Subcutaneous abdominal adipose tissue (tissue), 5 donors: ENCODE measurements around the gene TSPAN14.
A peak's percentile ranks its signal among the peaks of the same experiment; 100 is the strongest.

Experiments
- H3K27ac ChIP-seq: one replicate; pipeline ENCODE4 v1.7.0; 2013; ENCODE audit warnings: low read depth, mild to moderate bottlenecking, inconsistent platforms, low read length, moderate library complexity
- H3K27me3 ChIP-seq, 5 donors: one replicate each; pipeline ENCODE4 v1.7.0; 2013; ENCODE audit warnings: low read length in 5 of 5, inconsistent platforms in 1 of 5; ENCODE audit not compliant: control insufficient read depth in 5 of 5, insufficient read depth in 4 of 5
- H3K36me3 ChIP-seq, 5 donors: one replicate each; pipeline ENCODE4 v1.7.0; 2013; ENCODE audit warnings: low read length in 5 of 5; ENCODE audit not compliant: control insufficient read depth in 5 of 5, insufficient read depth in 5 of 5
- H3K4me1 ChIP-seq, 5 donors: one replicate each; pipeline ENCODE4 v1.7.0; 2013; ENCODE audit warnings: low read length in 5 of 5, mild to moderate bottlenecking in 3 of 5, moderate library complexity in 1 of 5; ENCODE audit not compliant: control insufficient read depth in 5 of 5, insufficient read depth in 5 of 5
- H3K4me3 ChIP-seq, 5 donors: one replicate each; pipeline ENCODE4 v1.7.0; 2013; ENCODE audit warnings: low read length in 5 of 5, low read depth in 1 of 5
- H3K9ac ChIP-seq, 5 donors: one replicate each; pipeline ENCODE4 v1.7.0; 2013; ENCODE audit warnings: low read length in 5 of 5, mild to moderate bottlenecking in 4 of 5, moderate library complexity in 3 of 5
- H3K9me3 ChIP-seq, 5 donors: one replicate each; pipeline ENCODE4 v1.7.0; 2013; ENCODE audit warnings: low read length in 5 of 5; ENCODE audit not compliant: control insufficient read depth in 5 of 5
- donor health status: healthy.
- donor health status: healthy.
- donor health status: healthy.
- donor health status: healthy.
- donor health status: healthy.

Gene TSPAN14

DNA sequence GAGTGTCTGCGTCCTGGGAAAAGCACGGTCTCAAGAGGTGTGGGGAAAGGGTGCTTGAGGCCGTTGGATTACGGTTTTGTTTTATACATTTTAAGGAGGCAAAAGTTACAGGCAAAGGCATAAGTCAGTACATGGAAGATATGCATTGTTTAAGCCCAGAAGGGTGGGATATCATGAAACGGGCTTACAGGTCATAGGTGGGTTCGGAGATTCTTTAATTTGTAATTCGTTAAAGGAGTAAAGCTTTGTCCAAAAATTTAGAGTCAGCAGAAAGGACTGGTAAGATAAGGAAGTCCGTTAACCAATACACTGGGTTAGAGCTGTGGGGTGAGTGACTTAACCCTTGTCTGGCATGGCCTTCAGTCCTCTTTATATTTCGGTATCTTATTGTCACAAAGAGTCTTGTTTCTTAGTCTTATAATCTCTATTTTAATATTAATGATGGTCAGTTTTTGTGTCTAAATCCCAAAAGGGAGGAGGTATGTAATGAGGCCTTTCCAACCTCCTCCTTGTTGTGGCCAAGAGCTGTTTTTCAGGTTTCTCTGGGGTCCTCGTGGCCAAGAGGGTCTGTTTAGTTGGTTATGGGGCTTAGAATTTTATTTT is 12.7 kb downstream of the TSPAN14 start:
- Histone ChIP-seq H3K4me1 (peaks cover 36 to 100% (median 96%) of the 10 kb centered on the region in 5 donors), H3K9ac (peak overlapping the region in 3 of 5 donors; percentile 15 to 52 (median 38)), H3K9me3 (no peaks in the 10 kb centered on the region), H3K27ac (peak overlapping the region; percentile 98), H3K27me3 (no peaks in the 10 kb centered on the region), H3K36me3 (peaks cover 0 to 25% (median 17%) of the 10 kb centered on the region in 5 donors), H3K4me3 (peak overlapping the region in 1 of 5 donors; percentile 17)

DNA sequence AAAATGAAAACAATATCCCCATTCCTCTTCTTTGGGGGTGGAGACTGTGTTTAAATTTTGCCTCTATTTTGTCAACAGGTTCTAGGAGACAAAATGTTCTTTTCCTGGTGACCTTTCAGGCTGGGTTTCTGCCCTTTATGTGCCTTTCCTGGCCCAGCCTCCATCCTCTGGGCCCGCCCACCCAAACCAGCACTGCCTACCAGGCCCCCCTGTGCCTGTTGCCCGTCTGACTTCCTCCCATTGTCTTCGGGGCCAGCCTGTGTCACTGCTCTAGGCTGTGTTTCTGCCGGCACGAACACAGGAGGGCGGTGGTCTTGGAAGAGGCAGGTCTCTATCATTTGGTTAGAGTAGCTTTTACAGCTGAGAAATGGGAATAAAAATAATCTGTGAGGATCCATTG is 13.9 kb downstream of the TSPAN14 start:
- H3K27ac ChIP-seq, result peak overlapping the region; percentile 98
- H3K36me3 ChIP-seq, result peaks cover 0 to 32% (median 20%) of the 10 kb centered on the region in 5 donors
- H3K4me1 ChIP-seq, result peaks cover 35 to 100% (median 96%) of the 10 kb centered on the region in 5 donors
- no peaks in the 10 kb centered on the region for H3K9me3 ChIP-seq
- H3K4me3 ChIP-seq, result peak overlapping the region in 3 of 5 donors; percentile 14 to 49 (median 30)
- H3K9ac ChIP-seq, result peak overlapping the region in 2 of 5 donors; percentile 8 to 57
- H3K27me3 ChIP-seq, result no peaks in the 10 kb centered on the region

DNA sequence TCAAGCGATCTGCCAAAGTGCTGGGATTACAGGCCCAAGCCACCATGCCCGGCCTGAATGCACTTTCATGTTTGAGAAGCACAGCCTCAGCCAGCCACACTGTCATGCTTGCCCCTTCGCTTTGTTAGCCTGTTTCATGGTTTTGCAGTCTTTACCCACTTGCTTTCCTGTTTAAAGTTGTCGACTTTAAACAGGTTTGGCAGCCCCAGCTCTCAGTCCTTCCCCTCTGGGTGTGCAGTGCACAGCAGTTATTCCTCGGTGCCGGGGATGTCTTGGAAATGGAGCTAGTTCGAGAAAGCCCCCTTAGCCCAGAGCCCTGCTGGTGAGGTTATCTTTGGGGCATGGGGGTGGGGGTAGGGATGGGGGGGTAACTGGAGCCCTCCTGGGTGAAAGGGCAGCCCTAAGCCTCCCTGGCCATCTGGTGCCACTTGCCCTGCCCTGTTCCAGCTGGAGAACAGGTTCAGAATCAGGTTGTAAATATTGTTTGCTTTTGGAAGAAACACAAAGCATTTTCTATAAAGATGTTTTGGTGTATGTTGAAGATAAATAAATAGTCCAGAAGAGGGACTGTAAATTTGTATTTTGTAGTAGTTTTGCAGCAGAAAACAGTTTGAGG is 14.8 kb downstream of the TSPAN14 start:
- Histone ChIP-seq H3K9ac (peak overlapping the region in 1 of 5 donors; percentile 57), H3K4me3 (peak overlapping the region in 3 of 5 donors; percentile 40 to 49 (median 41)), H3K36me3 (peaks cover 0 to 40% (median 21%) of the 10 kb centered on the region in 5 donors)

DNA sequence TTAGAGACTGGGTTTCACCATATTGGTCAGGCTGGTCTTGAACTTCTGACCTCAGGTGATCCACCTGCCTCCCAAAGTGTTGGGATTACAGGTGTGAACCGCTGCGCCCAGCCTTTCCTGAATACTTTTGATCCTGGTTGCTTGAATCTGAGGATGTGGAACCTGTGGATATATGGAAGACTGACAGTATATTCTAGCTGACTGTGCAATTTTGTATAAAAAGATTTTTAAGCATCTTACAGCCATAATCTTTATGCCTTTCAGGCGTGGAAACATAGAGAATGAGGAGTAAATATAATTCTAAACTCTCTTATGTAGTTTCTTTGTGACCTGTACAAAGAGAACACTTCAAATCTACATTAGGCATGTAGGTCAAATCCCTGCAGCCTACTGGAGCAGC is 16.2 kb downstream of the TSPAN14 start:
- Histone ChIP-seq H3K4me3 (no peak overlapping the region), H3K36me3 (peaks cover 0 to 40% (median 21%) of the 10 kb centered on the region in 5 donors), H3K27me3 (no peaks in the 10 kb centered on the region), H3K27ac (peak overlapping the region; percentile 98), H3K4me1 (peaks cover 26 to 100% (median 96%) of the 10 kb centered on the region in 5 donors), H3K9ac (peak overlapping the region in 1 of 5 donors; percentile 18), H3K9me3 (no peaks in the 10 kb centered on the region)

More for the DNA sequence above, 14.8 kb downstream of the TSPAN14 start:
- Histone ChIP-seq H3K27me3 (no peaks in the 10 kb centered on the region), H3K9me3 (no peaks in the 10 kb centered on the region), H3K27ac (peak overlapping the region; percentile 98), H3K4me1 (peaks cover 31 to 100% (median 96%) of the 10 kb centered on the region in 5 donors)

DNA sequence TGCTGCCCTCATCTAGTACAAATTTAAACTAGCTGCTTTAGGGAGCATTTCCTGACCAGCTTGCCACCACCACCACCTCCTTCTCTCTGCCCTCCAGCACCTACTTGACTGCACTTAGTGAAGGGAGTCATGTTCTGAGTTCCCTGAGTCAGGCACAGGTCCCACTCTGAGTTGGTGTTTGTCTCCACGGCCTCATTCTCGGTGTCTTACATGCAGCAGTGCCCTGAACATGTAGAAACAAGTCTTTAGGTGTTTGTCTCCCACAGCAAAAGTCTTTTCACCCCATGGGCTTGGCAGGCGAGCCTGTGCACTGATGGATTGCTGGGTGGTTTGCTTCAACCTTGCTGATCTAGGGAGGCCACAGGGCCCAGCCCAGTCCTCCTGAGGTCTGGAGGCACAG is 16.9 kb downstream of the TSPAN14 start:
- peaks cover 0 to 40% (median 21%) of the 10 kb centered on the region in 5 donors for H3K36me3 ChIP-seq
- H3K9me3 ChIP-seq, result no peaks in the 10 kb centered on the region
- peak overlapping the region; percentile 98 for H3K27ac ChIP-seq
- H3K27me3 ChIP-seq, result no peaks in the 10 kb centered on the region
- peak overlapping the region in 4 of 5 donors; percentile 0 to 35 (median 18) for H3K9ac ChIP-seq
- H3K4me1 ChIP-seq, result peaks cover 22 to 98% (median 96%) of the 10 kb centered on the region in 5 donors
- no peak overlapping the region for H3K4me3 ChIP-seq

DNA sequence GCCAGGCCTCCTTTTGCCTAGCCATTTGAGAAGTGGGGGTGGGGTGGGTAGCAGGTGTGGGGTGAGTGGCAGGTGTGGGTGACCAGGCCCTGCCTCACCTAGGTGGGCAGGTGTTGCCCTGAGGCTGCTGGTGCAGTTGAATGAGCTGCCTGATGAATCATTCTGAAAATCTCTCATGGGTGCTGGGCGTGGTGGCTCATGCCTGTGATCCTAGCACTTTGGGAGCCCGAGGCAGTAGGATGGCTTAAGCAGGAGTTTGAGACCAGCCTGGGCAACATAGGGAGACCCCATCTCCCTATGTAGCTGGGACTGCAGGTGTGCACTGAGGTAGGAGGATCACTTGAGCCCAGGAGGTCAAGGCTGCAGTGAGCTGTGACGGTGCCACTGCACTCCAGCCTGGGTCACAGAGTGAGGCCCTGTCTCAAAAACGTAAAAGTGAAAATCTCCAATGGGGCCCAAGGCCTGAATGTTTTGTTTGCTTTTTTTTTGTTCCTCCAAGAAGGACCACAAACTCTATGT is 17.7 kb downstream of the TSPAN14 start:
- H3K9ac ChIP-seq, result peak overlapping the region in 4 of 5 donors; percentile 6 to 35 (median 12)
- H3K4me3 ChIP-seq, result no peak overlapping the region
- H3K36me3 ChIP-seq, result peaks cover 0 to 40% (median 21%) of the 10 kb centered on the region in 5 donors
- H3K27ac ChIP-seq, result peak overlapping the region; percentile 98
- no peaks in the 10 kb centered on the region for H3K9me3 ChIP-seq
- peaks cover 19 to 96% (median 93%) of the 10 kb centered on the region in 5 donors for H3K4me1 ChIP-seq
- H3K27me3 ChIP-seq, result no peaks in the 10 kb centered on the region

DNA sequence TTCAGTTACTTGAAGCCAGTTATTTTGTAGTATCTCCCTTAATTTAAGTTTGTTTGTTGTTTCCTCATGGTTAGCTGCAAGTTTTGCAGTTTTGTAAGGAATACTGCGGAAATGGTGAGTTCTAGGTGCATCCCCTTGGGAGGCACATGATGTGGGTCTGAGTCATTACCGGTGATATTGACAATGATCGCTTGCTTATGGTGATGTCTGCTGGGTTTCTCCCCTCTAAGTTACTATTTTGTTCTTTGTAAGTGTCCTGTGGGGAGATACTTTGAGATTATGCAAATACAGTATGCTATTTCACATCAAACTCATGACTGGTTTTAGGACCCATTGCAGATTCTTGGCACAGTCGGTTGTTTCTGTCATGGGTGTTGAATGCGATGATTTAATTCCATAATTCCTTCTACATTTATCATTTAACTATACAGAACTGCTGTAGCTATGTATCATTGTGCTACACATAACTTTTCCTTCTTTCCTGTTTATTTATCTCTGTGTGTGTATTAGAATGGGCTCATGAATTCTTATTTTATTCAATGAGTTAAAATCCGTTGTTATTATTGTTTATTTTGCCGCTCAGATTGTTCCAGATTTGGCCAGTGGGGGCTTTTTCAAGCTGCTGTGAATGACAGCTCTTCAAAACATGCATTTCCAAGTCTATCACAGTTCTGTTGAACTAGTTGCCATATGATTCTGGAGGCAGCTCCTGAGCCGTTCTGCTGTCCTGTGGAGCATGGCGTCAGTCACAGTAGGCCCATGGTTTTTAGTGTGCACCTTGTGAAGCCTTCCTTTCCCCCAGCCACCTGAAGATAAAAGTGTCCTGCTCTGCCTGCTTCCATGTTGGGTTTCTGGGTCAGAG is 18.4 kb downstream of the TSPAN14 start:
- Histone ChIP-seq H3K36me3 (peaks cover 0 to 40% (median 21%) of the 10 kb centered on the region in 5 donors), H3K27me3 (no peaks in the 10 kb centered on the region), H3K9me3 (no peaks in the 10 kb centered on the region), H3K4me3 (no peak overlapping the region), H3K9ac (peak overlapping the region in 4 of 5 donors; percentile 41 to 81 (median 50)), H3K27ac (peak overlapping the region; percentile 98), H3K4me1 (peaks cover 18 to 97% (median 94%) of the 10 kb centered on the region in 5 donors)

DNA sequence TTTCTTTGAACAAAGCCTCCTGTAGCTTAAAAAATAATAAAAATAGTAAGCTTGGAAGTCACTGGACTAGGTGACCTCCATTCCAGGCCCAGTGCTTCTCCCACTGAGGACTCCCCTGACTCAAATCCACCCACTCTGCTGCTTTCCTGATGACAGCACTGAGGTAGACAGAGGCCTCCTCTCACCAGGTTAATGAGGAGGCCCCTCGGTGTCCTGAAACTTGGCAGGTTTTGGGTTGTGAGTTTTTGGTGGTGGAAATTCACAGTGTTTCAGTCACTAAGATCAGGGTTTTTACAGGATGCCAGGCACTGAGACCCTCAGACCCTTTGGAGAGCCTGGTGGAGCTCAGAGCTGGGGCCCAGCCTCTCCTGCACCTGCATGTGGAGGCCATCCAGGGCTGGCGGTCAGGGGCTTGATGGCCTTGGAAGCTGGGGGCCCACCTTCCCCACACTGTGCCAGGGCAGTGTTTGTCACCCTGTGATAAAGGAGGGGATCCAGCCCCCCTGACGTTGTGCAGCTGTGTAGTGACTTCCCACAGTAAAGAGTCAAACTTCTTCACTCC is 19.1 kb downstream of the TSPAN14 start:
- peaks cover 0 to under 1% (median 0%) of the 10 kb centered on the region in 5 donors for H3K9me3 ChIP-seq
- H3K4me3 ChIP-seq, result no peak overlapping the region
- peak overlapping the region; percentile 35 to 81 (median 41) for H3K9ac ChIP-seq
- H3K36me3 ChIP-seq, result peaks cover 0 to 40% (median 21%) of the 10 kb centered on the region in 5 donors
- H3K4me1 ChIP-seq, result peaks cover 18 to 94% (median 91%) of the 10 kb centered on the region in 5 donors
- no peaks in the 10 kb centered on the region for H3K27me3 ChIP-seq
- peak overlapping the region; percentile 98 for H3K27ac ChIP-seq
